IMR-90 (cell line): ENCODE results near the gene SEMA3G. TPM values are rescaled to one million over a fixed set of nuclear protein-coding genes. Genes with fewer than 3 reads are reported as not detected.

Experiments used
- ATAC-seq: fragments of 200-7000 bp; cut with Tn5 transposase; 2 replicates; pipeline ENCODE4 v1.9.1; 2020; ENCODE audit warnings: low read depth, mild to moderate bottlenecking, moderate library complexity
- BruUV-seq: library from RNA; stranded (reverse); fragments of 400-500 nt; replicated peaks from 2 replicates; lab custom pipeline; 2021; lab: Mats Ljungman, UMichigan
- CTCF ChIA-PET: fragments of 300-600 bp; formaldehyde crosslinking; extraction: SDS; loops from one replicate; lab custom pipeline; 2021; ENCODE audit warnings: antibody characterized with exemption; lab: Yijun Ruan, JAX
- POLR2A ChIA-PET: fragments of 300-600 bp; sonication (Branson Sonifier 250); formaldehyde crosslinking; loops from one replicate; lab custom pipeline; 2022; ENCODE audit warnings: antibody characterized with exemption; ENCODE audit not compliant: unreplicated experiment; lab: Charles Lee
- DNase-seq: peaks from one replicate; pipeline ENCODE4 v3.0.0; 2013
- H2AFZ ChIP-seq: replicated peaks from 2 replicates; pipeline ENCODE3; 2013; ENCODE audit warnings: low read length, mild to moderate bottlenecking; ENCODE audit not compliant: poor library complexity
- H2AK5ac ChIP-seq: 2 replicates; pipeline ENCODE4 v1.6.1; 2013; ENCODE audit warnings: low read depth, low read length, inconsistent platforms
- H2AK9ac ChIP-seq: replicated peaks from 2 replicates; pipeline ENCODE3; 2013; ENCODE audit warnings: mild to moderate bottlenecking, low read depth, low read length, moderate library complexity; ENCODE audit not compliant: poor library complexity
- H2BK120ac ChIP-seq: 2 replicates; pipeline ENCODE4 v1.6.1; 2013; ENCODE audit warnings: low read depth, low read length, inconsistent platforms
- H2BK15ac ChIP-seq: 3 replicates; pipeline ENCODE4 v1.6.1; 2013; ENCODE audit warnings: low read depth, low read length, inconsistent platforms
- H2BK20ac ChIP-seq: 2 replicates; pipeline ENCODE4 v1.6.1; 2013; ENCODE audit warnings: low read depth, mild to moderate bottlenecking, inconsistent platforms, low read length, moderate library complexity
- H2BK5ac ChIP-seq: 2 replicates; pipeline ENCODE4 v1.6.1; 2013; ENCODE audit warnings: mild to moderate bottlenecking, low read depth, low read length, inconsistent platforms; ENCODE audit not compliant: poor library complexity, severe bottlenecking
- H3K14ac ChIP-seq: replicated peaks from 2 replicates; pipeline ENCODE4 v1.6.1; 2013; ENCODE audit warnings: low read depth, low read length, inconsistent platforms
- H3K18ac ChIP-seq: 2 replicates; pipeline ENCODE4 v1.6.1; 2013; ENCODE audit warnings: low read depth, low read length, control low read depth
- H3K23ac ChIP-seq: 2 replicates; pipeline ENCODE4 v1.6.1; 2013; ENCODE audit warnings: low read depth, low read length, inconsistent platforms
- H3K27ac ChIP-seq: 2 replicates; pipeline ENCODE4 v1.5.1; 2013; ENCODE audit warnings: mild to moderate bottlenecking, control low read depth, low read length; ENCODE audit not compliant: insufficient read depth
- H3K27me3 ChIP-seq: 2 replicates; pipeline ENCODE4 v1.6.1; 2013; ENCODE audit warnings: low read length; ENCODE audit not compliant: control insufficient read depth, insufficient read depth
- H3K36me3 ChIP-seq: 2 replicates; pipeline ENCODE4 v1.6.1; 2013; ENCODE audit warnings: low read length, mixed read lengths; ENCODE audit not compliant: control insufficient read depth, insufficient read depth
- H3K4ac ChIP-seq: 2 replicates; pipeline ENCODE4 v1.6.1; 2013; ENCODE audit warnings: low read depth, low read length, inconsistent platforms
- H3K4me1 ChIP-seq: 2 replicates; pipeline ENCODE4 v1.6.1; 2013; ENCODE audit warnings: low read length, mixed read lengths; ENCODE audit not compliant: control insufficient read depth, insufficient read depth
- H3K4me2 ChIP-seq: 2 replicates; pipeline ENCODE4 v1.6.1; 2013; ENCODE audit warnings: low read depth, mild to moderate bottlenecking, control low read depth, low read length, moderate library complexity
- H3K4me3 ChIP-seq: 2 replicates; pipeline ENCODE4 v1.5.1; 2013; ENCODE audit warnings: low read depth, mild to moderate bottlenecking, control low read depth, low read length, moderate library complexity; ENCODE audit not compliant: insufficient read depth
- H3K56ac ChIP-seq: 2 replicates; pipeline ENCODE4 v1.6.1; 2013; ENCODE audit warnings: low read length, inconsistent platforms; ENCODE audit not compliant: insufficient read depth; ENCODE audit errors: extremely low read depth
- H3K79me1 ChIP-seq, 2 experiments: 2 replicates each; pipeline ENCODE4 v1.6.1; 2013; ENCODE audit warnings: low read length in 2 of 2, inconsistent platforms in 1 of 2, low read depth in 1 of 2
- H3K9ac ChIP-seq: 2 replicates; pipeline ENCODE4 v1.6.1; 2013; ENCODE audit warnings: low read depth, low read length, control low read depth
- H3K9me1 ChIP-seq: 2 replicates; pipeline ENCODE4 v1.6.1; 2013; ENCODE audit warnings: low read length, inconsistent platforms; ENCODE audit not compliant: insufficient read depth
- H3K9me3 ChIP-seq: 2 replicates; pipeline ENCODE4 v1.6.1; 2013; ENCODE audit warnings: low read length; ENCODE audit not compliant: control insufficient read depth, insufficient read depth
- H4K20me1 ChIP-seq: 2 replicates; pipeline ENCODE4 v1.6.1; 2013; ENCODE audit warnings: low read length, inconsistent platforms; ENCODE audit not compliant: insufficient read depth
- H4K5ac ChIP-seq: 2 replicates; pipeline ENCODE4 v1.6.1; 2013; ENCODE audit warnings: mild to moderate bottlenecking, low read depth, low read length, control low read depth
- H4K8ac ChIP-seq, 2 experiments: 2 replicates each; pipeline ENCODE4 v1.6.1; 2013; ENCODE audit warnings: low read depth in 2 of 2, low read length in 2 of 2, control low read depth in 1 of 2, inconsistent platforms in 1 of 2
- H4K91ac ChIP-seq: 2 replicates; pipeline ENCODE4 v1.6.1; 2013; ENCODE audit warnings: low read depth, low read length, inconsistent platforms; ENCODE audit not compliant: insufficient read depth
- BHLHE40 ChIP-seq: fragments of 150-350 bp; IDR thresholded peaks from 2 replicates; pipeline ENCODE4 v1.6.1; 2016; ENCODE audit warnings: mild to moderate bottlenecking, low read depth, low read length
- CEBPB ChIP-seq: IDR thresholded peaks from 2 replicates; pipeline ENCODE4 v1.6.1; 2012; ENCODE audit warnings: low read depth, low read length, improper control_type of control experiment
- CHD1 ChIP-seq: IDR thresholded peaks from 2 replicates; pipeline ENCODE4 v1.6.1; 2012; ENCODE audit warnings: low read depth, low read length, improper control_type of control experiment
- CTCF ChIP-seq: conservative IDR thresholded peaks from 2 replicates; pipeline ENCODE4 v1.5.1; 2012; ENCODE audit warnings: mild to moderate bottlenecking, low read depth, low read length, improper control_type of control experiment
- FOS ChIP-seq: fragments of 150-350 bp; IDR thresholded peaks from 2 replicates; pipeline ENCODE4 v1.6.1; 2016; ENCODE audit warnings: low read depth, low read length
- MAFK ChIP-seq: IDR thresholded peaks from 2 replicates; pipeline ENCODE4 v1.6.1; 2012; ENCODE audit warnings: low read depth, low read length, improper control_type of control experiment
- MAZ ChIP-seq: IDR thresholded peaks from 2 replicates; pipeline ENCODE4 v1.6.1; 2012; ENCODE audit warnings: low read depth, mild to moderate bottlenecking, low read length, improper control_type of control experiment, moderate library complexity, borderline replicate concordance
- MXI1 ChIP-seq: IDR thresholded peaks from 2 replicates; pipeline ENCODE4 v1.6.1; 2012; ENCODE audit warnings: low read depth, mild to moderate bottlenecking, low read length, moderate library complexity, borderline replicate concordance
- NFE2L2 ChIP-seq: fragments of 150-350 bp; IDR thresholded peaks from 2 replicates; pipeline ENCODE4 v1.6.1; 2016; ENCODE audit warnings: low read depth, mild to moderate bottlenecking, low read length
- POLR2A ChIP-seq: IDR thresholded peaks from 2 replicates; pipeline ENCODE4 v1.6.1; 2012; ENCODE audit warnings: mild to moderate bottlenecking, low read depth, low read length
- RAD21 ChIP-seq: IDR thresholded peaks from 2 replicates; pipeline ENCODE4 v1.6.1; 2012; ENCODE audit warnings: low read length, improper control_type of control experiment
- RCOR1 ChIP-seq: IDR thresholded peaks from 2 replicates; pipeline ENCODE4 v1.6.1; 2012; ENCODE audit warnings: mild to moderate bottlenecking, low read length, improper control_type of control experiment; ENCODE audit not compliant: insufficient replicate concordance
- RFX5 ChIP-seq: IDR thresholded peaks from 2 replicates; pipeline ENCODE4 v1.8.0; 2012; ENCODE audit warnings: low read depth, mild to moderate bottlenecking, low read length, moderate library complexity
- SMC3 ChIP-seq: fragments of 150-350 bp; IDR thresholded peaks from 2 replicates; pipeline ENCODE4 v1.6.1; 2016; ENCODE audit warnings: low read depth, mild to moderate bottlenecking, antibody characterized with exemption, low read length, moderate library complexity
- USF2 ChIP-seq: fragments of 150-350 bp; IDR thresholded peaks from 2 replicates; pipeline ENCODE4 v1.6.1; 2017; ENCODE audit warnings: mild to moderate bottlenecking, antibody characterized with exemption, low read length, low read depth
- WGBS, 2 experiments: methylation state at CpG; one replicate each; pipeline versions ENCODE4 v1.1.5 to v1.1.7; 2013; ENCODE audit warnings: missing lambda C conversion rate in 2 of 2; ENCODE audit not compliant: insufficient read length in 1 of 2; ENCODE audit errors: extremely low coverage in 2 of 2; 5-methylcytosine and 5-hydroxymethylcytosine counted together
- dilution Hi-C: fragments of 300-500 bp; cut with HindIII; formaldehyde crosslinking; loops from one replicate; pipeline ENCODE4 v1.14.3; 2018; ENCODE audit warnings: low sequenced_read_pairs; ENCODE audit not compliant: unreplicated experiment
- in situ Hi-C: fragments of 300-500 bp; cut with MboI; formaldehyde crosslinking; loops from 3 replicates; pipeline ENCODE4 v1.14.3; 2019; ENCODE audit warnings: low sequenced_read_pairs, inconsistent platforms, mixed read lengths
- intact Hi-C: fragments of 100-400 bp; cut with micrococcal nuclease; formaldehyde crosslinking; loops from 2 replicates; pipeline ENCODE4 v1.10.0; 2022
- polyA plus RNA-seq, 3 experiments: library from polyadenylated mRNA; depleted of rRNA; stranded (reverse); fragments of >200 nt; gene quantifications; 2 replicates each; pipeline ENCODE4 v1.2.3, GENCODE V29; 2012; ENCODE audit warnings: low replicate concordance in 1 of 3
- total RNA-seq: library from RNA; depleted of rRNA; stranded (reverse); fragments of >200 nt; gene quantifications from 2 replicates; pipeline ENCODE4 v1.2.3, GENCODE V29; 2012
- TF ChIP-seq, protein P1 (sequence below): fragments of 150-350 bp; IDR thresholded peaks from 2 replicates; pipeline ENCODE4 v1.6.1; 2016; ENCODE audit warnings: low read depth, mild to moderate bottlenecking, low read length, moderate library complexity, borderline replicate concordance

The SEMA3G gene
- total and polyA plus RNA-seq, 2 of the 4 experiments (the other 2 are of a cell fraction): 0.07 TPM; not detected in 1

GRCh38 chr3:52405066-52405465, 39.8 kb downstream of the SEMA3G start:
- peaks cover 8% of the 10 kb centered on the region; the same call in 1 of the 2 replicates for H3K4me1 ChIP-seq
- no peak overlapping the region for H2AK5ac ChIP-seq
- no peak overlapping the region for H3K27ac ChIP-seq
- no peak for ATAC-seq
- H2BK5ac ChIP-seq: no peak overlapping the region
- TF ChIP-seq SMC3 (no peak), CTCF (no peak), NFE2L2 (no peak), FOS (no peak), USF2 (no peak), MXI1 (no peak), MAFK (no peak), BHLHE40 (no peak), RAD21 (no peak), CEBPB (no peak), POLR2A (no peak), CHD1 (no peak), RFX5 (no peak), MAZ (no peak), RCOR1 (no peak)
- TF ChIP-seq, protein P1, sequence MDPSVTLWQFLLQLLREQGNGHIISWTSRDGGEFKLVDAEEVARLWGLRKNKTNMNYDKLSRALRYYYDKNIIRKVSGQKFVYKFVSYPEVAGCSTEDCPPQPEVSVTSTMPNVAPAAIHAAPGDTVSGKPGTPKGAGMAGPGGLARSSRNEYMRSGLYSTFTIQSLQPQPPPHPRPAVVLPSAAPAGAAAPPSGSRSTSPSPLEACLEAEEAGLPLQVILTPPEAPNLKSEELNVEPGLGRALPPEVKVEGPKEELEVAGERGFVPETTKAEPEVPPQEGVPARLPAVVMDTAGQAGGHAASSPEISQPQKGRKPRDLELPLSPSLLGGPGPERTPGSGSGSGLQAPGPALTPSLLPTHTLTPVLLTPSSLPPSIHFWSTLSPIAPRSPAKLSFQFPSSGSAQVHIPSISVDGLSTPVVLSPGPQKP: no peak
- in situ Hi-C loops: no loop called here
- no peak overlapping the region for H4K5ac ChIP-seq
- DNase-seq: no peak
- dilution Hi-C loops: no loop called here
- intact Hi-C loops: no loop called here
- H2BK20ac ChIP-seq: no peak overlapping the region
- no peak overlapping the region for H2AFZ ChIP-seq
- BruUV-seq: no TSS peak
- H3K27me3 ChIP-seq: no peaks in the 10 kb centered on the region
- H4K20me1 ChIP-seq: no peaks in the 10 kb centered on the region; the same call in 1 of the 2 replicates
- 0 out of 2 replicates have a peak, but pooled peaks cover 6% of the 10 kb centered on the region for H3K9me1 ChIP-seq
- H2AK9ac ChIP-seq: no peak overlapping the region
- H4K8ac ChIP-seq: no peak overlapping the region
- peaks cover 72% of the 10 kb centered on the region for H3K36me3 ChIP-seq
- H3K9ac ChIP-seq: no peak overlapping the region
- CTCF ChIA-PET: no interaction called here
- POLR2A ChIA-PET: no interaction called here
- no peak overlapping the region for H3K56ac ChIP-seq
- H3K23ac ChIP-seq: no peak overlapping the region
- no peak overlapping the region for H3K4me2 ChIP-seq
- no peak overlapping the region for H4K91ac ChIP-seq
- H3K79me1 ChIP-seq: peaks cover 20 to 36% of the 10 kb centered on the region in 2 experiments
- no peak overlapping the region for H3K18ac ChIP-seq
- H3K9me3 ChIP-seq: no peaks in the 10 kb centered on the region
- no peak overlapping the region for H2BK120ac ChIP-seq
- H3K4me3 ChIP-seq: no peak overlapping the region
- H3K14ac ChIP-seq: no peak overlapping the region
- WGBS, 2 experiments: no CpG with 5 or more reads among the region's 6 CpGs
- no peak overlapping the region for H3K4ac ChIP-seq
- no peak overlapping the region for H2BK15ac ChIP-seq
